ENCODE measurements around the gene RAI1. TPM values are rescaled to one million over a fixed set of nuclear protein-coding genes. Genes with fewer than 3 reads are reported as not detected.

The RAI1 gene
- total RNA-seq, 4 donors from 2014 or later = 19.4 to 38.2 (median 35.3) TPM

GRCh38 chr17:17737961-17738894 lies 57.0 kb downstream of the RAI1 start:
- DNase-seq (ENCODE audit: low spot score in 2 of 2) = no peak

GRCh38 chr17:17738901-17739300 lies 57.6 kb downstream of the RAI1 start:
- intact Hi-C loops (cut with DNase I; ENCODE audit: low total_unique reads) = no loop called here
- TF ChIP-seq POLR2A (IDR thresholded peaks at IDR 0.05) (no peak), CTCF (IDR thresholded peaks at IDR 0.05) (no peak)
- H3K4me3 ChIP-seq (ENCODE audit: low read depth, poor library complexity, severe bottlenecking) = no peak overlapping the region
- DNase-seq (ENCODE audit: low spot score in 2 of 2) = no peak
- 45 to 50% methylated on average over 8 of the region's 8 CpGs for WGBS, 2 donors

More at GRCh38 chr17:17737961-17738894, 57.0 kb downstream of the RAI1 start:
- H3K4me3 ChIP-seq (ENCODE audit: low read depth, poor library complexity, severe bottlenecking) = no peak overlapping the region
- intact Hi-C loops (cut with DNase I; ENCODE audit: low total_unique reads) = no loop called here
- 36 to 42% methylated on average over 13 to 14 of the region's 16 CpGs for WGBS, 2 donors
- no peak for TF ChIP-seq POLR2A (IDR thresholded peaks at IDR 0.05)
- no peak for TF ChIP-seq CTCF (IDR thresholded peaks at IDR 0.05)

GRCh38 chr17:17739388-17740066 lies 58.3 kb downstream of the RAI1 start:
- WGBS, 2 donors = 34 to 36% methylated on average over 6 to 10 of the region's 10 CpGs
- no peak for DNase-seq (ENCODE audit: low spot score in 2 of 2)
- TF ChIP-seq CTCF (IDR thresholded peaks at IDR 0.05) (no peak), POLR2A (IDR thresholded peaks at IDR 0.05) (no peak)
- no peak overlapping the region for H3K4me3 ChIP-seq (ENCODE audit: low read depth, poor library complexity, severe bottlenecking)
- intact Hi-C loops (cut with DNase I; ENCODE audit: low total_unique reads) = no loop called here

GRCh38 chr17:17740615-17741348 lies 59.5 kb downstream of the RAI1 start:
- TF ChIP-seq POLR2A (IDR thresholded peaks at IDR 0.05) (no peak), CTCF (IDR thresholded peaks at IDR 0.05) (no peak)
- intact Hi-C loops (cut with DNase I; ENCODE audit: low total_unique reads) = no loop called here
- 54 to 61% methylated on average over 27 of the region's 27 CpGs for WGBS, 2 donors
- no peak for DNase-seq (ENCODE audit: low spot score in 2 of 2)
- no peak overlapping the region for H3K4me3 ChIP-seq (ENCODE audit: low read depth, poor library complexity, severe bottlenecking)

GRCh38 chr17:17741349-17742023 lies 60.2 kb downstream of the RAI1 start:
- WGBS, 2 donors = 34 to 39% methylated on average over 18 of the region's 18 CpGs
- intact Hi-C loops (cut with DNase I; ENCODE audit: low total_unique reads) = no loop called here
- no peak for TF ChIP-seq POLR2A (IDR thresholded peaks at IDR 0.05)
- TF ChIP-seq CTCF (IDR thresholded peaks at IDR 0.05) = no peak
- H3K4me3 ChIP-seq (ENCODE audit: low read depth, poor library complexity, severe bottlenecking) = no peak overlapping the region
- no peak for DNase-seq (ENCODE audit: low spot score in 2 of 2)

Measured in lower leg skin (tissue), 4 donors.